ENCODE data around the gene HERC3. TPM values are rescaled to one million over a fixed set of nuclear protein-coding genes. Genes with fewer than 3 reads are reported as not detected.

Gene HERC3
- total and polyA plus RNA-seq, 10 of the 15 experiments (the other 5 are each of a cell fraction or from before 2014, with no cell fraction given): 0.52 to 18.2 (median 2.8) TPM

DNA sequence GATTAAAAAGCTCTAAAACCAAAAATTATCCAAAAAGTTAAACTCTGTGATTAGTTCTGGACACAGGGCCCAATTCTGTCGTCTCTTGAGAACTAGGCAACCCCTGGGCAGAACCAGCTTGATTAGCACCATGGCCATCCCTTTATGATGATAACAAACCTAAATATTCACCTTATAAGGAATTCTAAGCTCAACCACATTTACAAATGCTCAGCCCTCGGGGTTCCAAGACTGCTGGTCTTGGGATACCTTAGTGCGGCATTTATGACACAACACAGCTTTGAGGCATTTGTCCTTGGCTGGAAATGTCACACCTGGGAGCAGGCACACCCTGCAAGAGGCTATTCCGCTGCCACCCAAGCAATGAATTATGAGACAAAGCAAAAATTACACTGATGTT, 132.9 kb downstream of the HERC3 start (continued):
- TF ChIP-seq, protein P1, sequence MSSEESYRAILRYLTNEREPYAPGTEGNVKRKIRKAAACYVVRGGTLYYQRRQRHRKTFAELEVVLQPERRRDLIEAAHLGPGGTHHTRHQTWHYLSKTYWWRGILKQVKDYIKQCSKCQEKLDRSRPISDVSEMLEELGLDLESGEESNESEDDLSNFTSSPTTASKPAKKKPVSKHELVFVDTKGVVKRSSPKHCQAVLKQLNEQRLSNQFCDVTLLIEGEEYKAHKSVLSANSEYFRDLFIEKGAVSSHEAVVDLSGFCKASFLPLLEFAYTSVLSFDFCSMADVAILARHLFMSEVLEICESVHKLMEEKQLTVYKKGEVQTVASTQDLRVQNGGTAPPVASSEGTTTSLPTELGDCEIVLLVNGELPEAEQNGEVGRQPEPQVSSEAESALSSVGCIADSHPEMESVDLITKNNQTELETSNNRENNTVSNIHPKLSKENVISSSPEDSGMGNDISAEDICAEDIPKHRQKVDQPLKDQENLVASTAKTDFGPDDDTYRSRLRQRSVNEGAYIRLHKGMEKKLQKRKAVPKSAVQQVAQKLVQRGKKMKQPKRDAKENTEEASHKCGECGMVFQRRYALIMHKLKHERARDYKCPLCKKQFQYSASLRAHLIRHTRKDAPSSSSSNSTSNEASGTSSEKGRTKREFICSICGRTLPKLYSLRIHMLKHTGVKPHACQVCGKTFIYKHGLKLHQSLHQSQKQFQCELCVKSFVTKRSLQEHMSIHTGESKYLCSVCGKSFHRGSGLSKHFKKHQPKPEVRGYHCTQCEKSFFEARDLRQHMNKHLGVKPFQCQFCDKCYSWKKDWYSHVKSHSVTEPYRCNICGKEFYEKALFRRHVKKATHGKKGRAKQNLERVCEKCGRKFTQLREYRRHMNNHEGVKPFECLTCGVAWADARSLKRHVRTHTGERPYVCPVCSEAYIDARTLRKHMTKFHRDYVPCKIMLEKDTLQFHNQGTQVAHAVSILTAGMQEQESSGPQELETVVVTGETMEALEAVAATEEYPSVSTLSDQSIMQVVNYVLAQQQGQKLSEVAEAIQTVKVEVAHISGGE (CRISPR knock-in tag; IDR thresholded peaks at IDR 0.05): no peak
- TF ChIP-seq POLR2A (IDR thresholded peaks at IDR 0.05; ENCODE audit: low read depth, low read length) (no peak), NFYA (IDR thresholded peaks at IDR 0.05; ENCODE audit: borderline replicate concordance, low read depth, low read length) (no peak), CBFB (IDR thresholded peaks at IDR 0.05; ENCODE audit: low read depth) (no peak), YY1 (IDR thresholded peaks at IDR 0.05; ENCODE audit: low read depth, low read length) (no peak), KAT2A (conservative IDR thresholded peaks at IDR 0.05; ENCODE audit: control insufficient read depth, low read depth, low read length) (no peak), STAT1 (conservative IDR thresholded peaks at IDR 0.05) (no peak), IKZF1 (conservative IDR thresholded peaks at IDR 0.05) (no peak), RAD51 (IDR thresholded peaks at IDR 0.05) (no peak)
- TF ChIP-seq, protein P2, sequence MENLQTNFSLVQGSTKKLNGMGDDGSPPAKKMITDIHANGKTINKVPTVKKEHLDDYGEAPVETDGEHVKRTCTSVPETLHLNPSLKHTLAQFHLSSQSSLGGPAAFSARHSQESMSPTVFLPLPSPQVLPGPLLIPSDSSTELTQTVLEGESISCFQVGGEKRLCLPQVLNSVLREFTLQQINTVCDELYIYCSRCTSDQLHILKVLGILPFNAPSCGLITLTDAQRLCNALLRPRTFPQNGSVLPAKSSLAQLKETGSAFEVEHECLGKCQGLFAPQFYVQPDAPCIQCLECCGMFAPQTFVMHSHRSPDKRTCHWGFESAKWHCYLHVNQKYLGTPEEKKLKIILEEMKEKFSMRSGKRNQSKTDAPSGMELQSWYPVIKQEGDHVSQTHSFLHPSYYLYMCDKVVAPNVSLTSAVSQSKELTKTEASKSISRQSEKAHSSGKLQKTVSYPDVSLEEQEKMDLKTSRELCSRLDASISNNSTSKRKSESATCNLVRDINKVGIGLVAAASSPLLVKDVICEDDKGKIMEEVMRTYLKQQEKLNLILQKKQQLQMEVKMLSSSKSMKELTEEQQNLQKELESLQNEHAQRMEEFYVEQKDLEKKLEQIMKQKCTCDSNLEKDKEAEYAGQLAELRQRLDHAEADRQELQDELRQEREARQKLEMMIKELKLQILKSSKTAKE (IDR thresholded peaks at IDR 0.05; ENCODE audit: low read depth, poor library complexity, severe bottlenecking): no peak
- TF ChIP-seq, protein P3, sequence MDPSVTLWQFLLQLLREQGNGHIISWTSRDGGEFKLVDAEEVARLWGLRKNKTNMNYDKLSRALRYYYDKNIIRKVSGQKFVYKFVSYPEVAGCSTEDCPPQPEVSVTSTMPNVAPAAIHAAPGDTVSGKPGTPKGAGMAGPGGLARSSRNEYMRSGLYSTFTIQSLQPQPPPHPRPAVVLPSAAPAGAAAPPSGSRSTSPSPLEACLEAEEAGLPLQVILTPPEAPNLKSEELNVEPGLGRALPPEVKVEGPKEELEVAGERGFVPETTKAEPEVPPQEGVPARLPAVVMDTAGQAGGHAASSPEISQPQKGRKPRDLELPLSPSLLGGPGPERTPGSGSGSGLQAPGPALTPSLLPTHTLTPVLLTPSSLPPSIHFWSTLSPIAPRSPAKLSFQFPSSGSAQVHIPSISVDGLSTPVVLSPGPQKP (IDR thresholded peaks at IDR 0.05; ENCODE audit: low read depth, low read length): no peak
